B cell (primary cell): ENCODE measurements around the gene NOMO2.
"Not testable (repeated sequence)": the region's sequence is repeated elsewhere in the genome, so short reads cannot be mapped to it uniquely, and the experiment has no call there.

Source experiments
- EZH2 ChIP-seq: IDR thresholded peaks from 2 replicates; pipeline ENCODE4 v1.6.1; 2012; ENCODE audit warnings: borderline replicate concordance, low read depth, mild to moderate bottlenecking, moderate library complexity, low read length; ENCODE audit not compliant: insufficient read depth, poor library complexity, severe bottlenecking
- TF ChIP-seq, protein P1 (sequence below): fragments of 200-600 bp; IDR thresholded peaks from one replicate; pipeline ENCODE4 v1.8.0; 2022; ENCODE audit warnings: antibody characterized with exemption, mild to moderate bottlenecking

GRCh38 chr16:18385285-18385684 lies 176.6 kb downstream of the NOMO2 start:
- TF ChIP-seq, protein P1, sequence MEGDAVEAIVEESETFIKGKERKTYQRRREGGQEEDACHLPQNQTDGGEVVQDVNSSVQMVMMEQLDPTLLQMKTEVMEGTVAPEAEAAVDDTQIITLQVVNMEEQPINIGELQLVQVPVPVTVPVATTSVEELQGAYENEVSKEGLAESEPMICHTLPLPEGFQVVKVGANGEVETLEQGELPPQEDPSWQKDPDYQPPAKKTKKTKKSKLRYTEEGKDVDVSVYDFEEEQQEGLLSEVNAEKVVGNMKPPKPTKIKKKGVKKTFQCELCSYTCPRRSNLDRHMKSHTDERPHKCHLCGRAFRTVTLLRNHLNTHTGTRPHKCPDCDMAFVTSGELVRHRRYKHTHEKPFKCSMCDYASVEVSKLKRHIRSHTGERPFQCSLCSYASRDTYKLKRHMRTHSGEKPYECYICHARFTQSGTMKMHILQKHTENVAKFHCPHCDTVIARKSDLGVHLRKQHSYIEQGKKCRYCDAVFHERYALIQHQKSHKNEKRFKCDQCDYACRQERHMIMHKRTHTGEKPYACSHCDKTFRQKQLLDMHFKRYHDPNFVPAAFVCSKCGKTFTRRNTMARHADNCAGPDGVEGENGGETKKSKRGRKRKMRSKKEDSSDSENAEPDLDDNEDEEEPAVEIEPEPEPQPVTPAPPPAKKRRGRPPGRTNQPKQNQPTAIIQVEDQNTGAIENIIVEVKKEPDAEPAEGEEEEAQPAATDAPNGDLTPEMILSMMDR, result not testable (repeated sequence)
- not testable (repeated sequence) for TF ChIP-seq EZH2
